Measurements from ENCODE around the gene WIF1.

Gene WIF1

DNA sequence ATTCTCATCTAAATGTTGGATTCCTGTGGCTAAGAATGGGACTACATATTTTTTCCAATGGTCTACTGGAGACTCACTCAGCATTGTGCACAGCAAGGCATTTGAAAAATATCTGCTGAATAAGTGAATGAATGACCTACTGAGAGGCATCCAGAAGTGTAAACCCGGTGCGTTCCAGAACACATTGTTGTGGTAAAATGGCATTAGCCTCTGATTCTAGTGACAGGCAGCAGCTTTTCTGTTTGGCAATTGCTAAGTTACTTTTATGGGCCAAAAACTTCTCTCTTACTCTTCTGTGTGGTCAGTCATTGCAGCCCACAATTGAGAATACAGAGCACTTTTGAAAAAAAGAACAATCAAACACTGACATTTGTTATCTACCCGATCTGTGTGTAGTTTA lies 36.5 kb downstream of the WIF1 start:
- TF ChIP-seq TOX (CRISPR knock-in tag; IDR thresholded peaks at IDR 0.05; ENCODE audit: borderline replicate concordance), result no peak
- TF ChIP-seq ZC3H10 (CRISPR knock-in tag; IDR thresholded peaks at IDR 0.05), result no peak
- TF ChIP-seq RARB (CRISPR knock-in tag; IDR thresholded peaks at IDR 0.05), result no peak
- no peak for TF ChIP-seq ESRRG (CRISPR knock-in tag; IDR thresholded peaks at IDR 0.05)
- TF ChIP-seq ARNTL (CRISPR knock-in tag; IDR thresholded peaks at IDR 0.05; ENCODE audit: borderline replicate concordance, low read depth), result no peak
- no peak for TF ChIP-seq PATZ1 (CRISPR knock-in tag; IDR thresholded peaks at IDR 0.05; ENCODE audit: borderline replicate concordance)
- no peak for TF ChIP-seq GLIS3 (CRISPR knock-in tag; IDR thresholded peaks at IDR 0.05)
- no peak for TF ChIP-seq ISL1 (CRISPR knock-in tag; IDR thresholded peaks at IDR 0.05)
- TF ChIP-seq ZFP3 (CRISPR knock-in tag; IDR thresholded peaks at IDR 0.05), result no peak
- no peak for TF ChIP-seq ZFP30 (CRISPR knock-in tag; IDR thresholded peaks at IDR 0.05)
- TF ChIP-seq CSRNP3 (CRISPR knock-in tag; IDR thresholded peaks at IDR 0.05), result no peak
- no peak for TF ChIP-seq SNAI2 (CRISPR knock-in tag; IDR thresholded peaks at IDR 0.05)
- no peak for TF ChIP-seq ZNF8 (CRISPR knock-in tag; IDR thresholded peaks at IDR 0.05)
- no peak for TF ChIP-seq ZNF565 (CRISPR knock-in tag; conservative IDR thresholded peaks at IDR 0.05; ENCODE audit: low read depth)
- TF ChIP-seq, protein P1, sequence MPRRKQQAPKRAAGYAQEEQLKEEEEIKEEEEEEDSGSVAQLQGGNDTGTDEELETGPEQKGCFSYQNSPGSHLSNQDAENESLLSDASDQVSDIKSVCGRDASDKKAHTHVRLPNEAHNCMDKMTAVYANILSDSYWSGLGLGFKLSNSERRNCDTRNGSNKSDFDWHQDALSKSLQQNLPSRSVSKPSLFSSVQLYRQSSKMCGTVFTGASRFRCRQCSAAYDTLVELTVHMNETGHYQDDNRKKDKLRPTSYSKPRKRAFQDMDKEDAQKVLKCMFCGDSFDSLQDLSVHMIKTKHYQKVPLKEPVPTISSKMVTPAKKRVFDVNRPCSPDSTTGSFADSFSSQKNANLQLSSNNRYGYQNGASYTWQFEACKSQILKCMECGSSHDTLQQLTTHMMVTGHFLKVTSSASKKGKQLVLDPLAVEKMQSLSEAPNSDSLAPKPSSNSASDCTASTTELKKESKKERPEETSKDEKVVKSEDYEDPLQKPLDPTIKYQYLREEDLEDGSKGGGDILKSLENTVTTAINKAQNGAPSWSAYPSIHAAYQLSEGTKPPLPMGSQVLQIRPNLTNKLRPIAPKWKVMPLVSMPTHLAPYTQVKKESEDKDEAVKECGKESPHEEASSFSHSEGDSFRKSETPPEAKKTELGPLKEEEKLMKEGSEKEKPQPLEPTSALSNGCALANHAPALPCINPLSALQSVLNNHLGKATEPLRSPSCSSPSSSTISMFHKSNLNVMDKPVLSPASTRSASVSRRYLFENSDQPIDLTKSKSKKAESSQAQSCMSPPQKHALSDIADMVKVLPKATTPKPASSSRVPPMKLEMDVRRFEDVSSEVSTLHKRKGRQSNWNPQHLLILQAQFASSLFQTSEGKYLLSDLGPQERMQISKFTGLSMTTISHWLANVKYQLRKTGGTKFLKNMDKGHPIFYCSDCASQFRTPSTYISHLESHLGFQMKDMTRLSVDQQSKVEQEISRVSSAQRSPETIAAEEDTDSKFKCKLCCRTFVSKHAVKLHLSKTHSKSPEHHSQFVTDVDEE (CRISPR knock-in tag; IDR thresholded peaks at IDR 0.05), result no peak
- TF ChIP-seq, protein P2, sequence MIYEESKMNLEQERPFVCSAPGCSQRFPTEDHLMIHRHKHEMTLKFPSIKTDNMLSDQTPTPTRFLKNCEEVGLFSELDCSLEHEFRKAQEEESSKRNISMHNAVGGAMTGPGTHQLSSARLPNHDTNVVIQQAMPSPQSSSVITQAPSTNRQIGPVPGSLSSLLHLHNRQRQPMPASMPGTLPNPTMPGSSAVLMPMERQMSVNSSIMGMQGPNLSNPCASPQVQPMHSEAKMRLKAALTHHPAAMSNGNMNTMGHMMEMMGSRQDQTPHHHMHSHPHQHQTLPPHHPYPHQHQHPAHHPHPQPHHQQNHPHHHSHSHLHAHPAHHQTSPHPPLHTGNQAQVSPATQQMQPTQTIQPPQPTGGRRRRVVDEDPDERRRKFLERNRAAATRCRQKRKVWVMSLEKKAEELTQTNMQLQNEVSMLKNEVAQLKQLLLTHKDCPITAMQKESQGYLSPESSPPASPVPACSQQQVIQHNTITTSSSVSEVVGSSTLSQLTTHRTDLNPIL (CRISPR knock-in tag; IDR thresholded peaks at IDR 0.05; ENCODE audit: low read depth), result no peak
- TF ChIP-seq CSDC2 (CRISPR knock-in tag; IDR thresholded peaks at IDR 0.05), result no peak
- ATAC-seq, result no peak

GRCh38 chr12:65083581-65083980 lies 37.5 kb downstream of the WIF1 start:
- TF ChIP-seq ZNF565 (CRISPR knock-in tag; conservative IDR thresholded peaks at IDR 0.05; ENCODE audit: low read depth), result no peak
- no peak for TF ChIP-seq SNAI2 (CRISPR knock-in tag; IDR thresholded peaks at IDR 0.05)
- no peak for TF ChIP-seq RARB (CRISPR knock-in tag; IDR thresholded peaks at IDR 0.05)
- no peak for TF ChIP-seq CSDC2 (CRISPR knock-in tag; IDR thresholded peaks at IDR 0.05)
- TF ChIP-seq PPARA (CRISPR knock-in tag; IDR thresholded peaks at IDR 0.05; ENCODE audit: borderline replicate concordance), result no peak
- no peak for TF ChIP-seq TOX (CRISPR knock-in tag; IDR thresholded peaks at IDR 0.05; ENCODE audit: borderline replicate concordance)
- TF ChIP-seq ISL1 (CRISPR knock-in tag; IDR thresholded peaks at IDR 0.05), result no peak
- TF ChIP-seq ESRRG (CRISPR knock-in tag; IDR thresholded peaks at IDR 0.05), result no peak
- TF ChIP-seq, protein P1 (CRISPR knock-in tag; IDR thresholded peaks at IDR 0.05), result no peak
- TF ChIP-seq BACH2 (CRISPR knock-in tag; IDR thresholded peaks at IDR 0.05; ENCODE audit: borderline replicate concordance), result no peak
- TF ChIP-seq ZFP3 (CRISPR knock-in tag; IDR thresholded peaks at IDR 0.05), result no peak
- no peak for TF ChIP-seq CSRNP3 (CRISPR knock-in tag; IDR thresholded peaks at IDR 0.05)
- TF ChIP-seq PATZ1 (CRISPR knock-in tag; IDR thresholded peaks at IDR 0.05; ENCODE audit: borderline replicate concordance), result no peak
- no peak for ATAC-seq

All from SK-N-SH treated with all-trans-retinoic acid at 6 μM for 48 hours (cell line).